ENCODE data around the gene LYST.

- TF ChIP-seq RCOR1 (conservative IDR thresholded peaks at IDR 0.05; ENCODE audit: low read depth, low read length) (no peak), NR2C2 (IDR thresholded peaks at IDR 0.05; ENCODE audit: borderline replicate concordance, control insufficient read depth, insufficient read length, low read depth) (no peak), PBX3 (IDR thresholded peaks at IDR 0.05; ENCODE audit: insufficient replicate concordance, low read depth, low read length) (no peak), POLR2AphosphoS5 (IDR thresholded peaks at IDR 0.05; ENCODE audit: low read length) (no peak), CTCF (IDR thresholded peaks at IDR 0.05 in 2 of 3, conservative IDR thresholded peaks at IDR 0.05 in 1 of 3; ENCODE audit: control insufficient read depth in 2 of 3, extremely low read depth in 1 of 3, insufficient read depth in 1 of 3, low read depth in 3 of 3, low read length in 3 of 3) (no peak), ZBTB40 (IDR thresholded peaks at IDR 0.05; ENCODE audit: borderline replicate concordance) (no peak), SIN3A (IDR thresholded peaks at IDR 0.05; ENCODE audit: low read depth, low read length) (no peak), NFIC (IDR thresholded peaks at IDR 0.05; ENCODE audit: low read depth, low read length) (no peak)
These were observed 4.8 kb downstream of the LYST start for GRCh38 chr1:235861857-235862256.
